ENCODE measurements around the gene CNIH1.
"Not testable (repeated sequence)": the region's sequence is repeated elsewhere in the genome, so short reads cannot be mapped to it uniquely, and the experiment has no call there.

CNIH1 gene

GRCh38 chr14:54395716-54396115, 45.5 kb downstream of the CNIH1 start:
- H3K4me2 ChIP-seq (ENCODE audit: low read depth, low read length, poor library complexity, severe bottlenecking): peak overlapping the region; percentile 70
- no peaks in the 10 kb centered on the region for H3K9me2 ChIP-seq (replicated peaks; ENCODE audit: insufficient read depth, low read length)
- H2AFZ ChIP-seq (ENCODE audit: low read depth, low read length, severe bottlenecking): no peak overlapping the region
- H3K9me3 ChIP-seq (ENCODE audit: insufficient read depth, low read length): no peaks in the 10 kb centered on the region
- no peak overlapping the region for H3K4me3 ChIP-seq (ENCODE audit: insufficient read depth, low read length, poor library complexity, severe bottlenecking)
- H3K27ac ChIP-seq (ENCODE audit: low read depth, low read length): no peak overlapping the region
- no peak overlapping the region for H3K9ac ChIP-seq (ENCODE audit: low read length)
- no peaks in the 10 kb centered on the region for H3K27me3 ChIP-seq (ENCODE audit: low read length)
- peaks cover 36% of the 10 kb centered on the region for H3K79me2 ChIP-seq (ENCODE audit: insufficient read depth, low read length)
- H4K20me1 ChIP-seq (ENCODE audit: low read depth, low read length): no peaks in the 10 kb centered on the region
- TF ChIP-seq CTCF (IDR thresholded peaks at IDR 0.05; ENCODE audit: insufficient read depth, low read length, poor library complexity, severe bottlenecking) (no peak), EZH2phosphoT487 (conservative IDR thresholded peaks at IDR 0.05; ENCODE audit: low read length) (no peak)
- peaks cover 10% of the 10 kb centered on the region; the same call in 1 of the 2 replicates for H3F3A ChIP-seq (ENCODE audit: insufficient read depth)
- H3K36me3 ChIP-seq (ENCODE audit: low read length): peaks cover 16% of the 10 kb centered on the region

GRCh38 chr14:54395284-54395683, 45.9 kb downstream of the CNIH1 start:
- TF ChIP-seq CTCF (IDR thresholded peaks at IDR 0.05; ENCODE audit: insufficient read depth, low read length, poor library complexity, severe bottlenecking): no peak
- no peak for TF ChIP-seq EZH2phosphoT487 (conservative IDR thresholded peaks at IDR 0.05; ENCODE audit: low read length)

GRCh38 chr14:54394596-54394995, 46.6 kb downstream of the CNIH1 start:
- no peak overlapping the region for H3K4me2 ChIP-seq (ENCODE audit: low read depth, low read length, poor library complexity, severe bottlenecking)
- no peak overlapping the region for H2AFZ ChIP-seq (ENCODE audit: low read depth, low read length, severe bottlenecking)
- H3K9me2 ChIP-seq (replicated peaks; ENCODE audit: insufficient read depth, low read length): no peaks in the 10 kb centered on the region
- no peaks in the 10 kb centered on the region for H3K9me3 ChIP-seq (ENCODE audit: insufficient read depth, low read length)
- H3K79me2 ChIP-seq (ENCODE audit: insufficient read depth, low read length): peaks cover 27% of the 10 kb centered on the region
- no peak for TF ChIP-seq EZH2phosphoT487 (conservative IDR thresholded peaks at IDR 0.05; ENCODE audit: low read length)
- no peak for TF ChIP-seq CTCF (IDR thresholded peaks at IDR 0.05; ENCODE audit: insufficient read depth, low read length, poor library complexity, severe bottlenecking)
- H3K36me3 ChIP-seq (ENCODE audit: low read length): peaks cover 4% of the 10 kb centered on the region; the same call in 1 of the 2 replicates
- H3K9ac ChIP-seq (ENCODE audit: low read length): no peak overlapping the region
- no peak overlapping the region for H3K4me3 ChIP-seq (ENCODE audit: insufficient read depth, low read length, poor library complexity, severe bottlenecking)
- H4K20me1 ChIP-seq (ENCODE audit: low read depth, low read length): no peaks in the 10 kb centered on the region
- peaks cover 5% of the 10 kb centered on the region; the same call in 1 of the 2 replicates for H3F3A ChIP-seq (ENCODE audit: insufficient read depth)
- H3K27me3 ChIP-seq (ENCODE audit: low read length): no peaks in the 10 kb centered on the region
- H3K27ac ChIP-seq (ENCODE audit: low read depth, low read length): no peak overlapping the region

More at GRCh38 chr14:54395284-54395683, 45.9 kb downstream of the CNIH1 start:
- Histone ChIP-seq H3K27ac (ENCODE audit: low read depth, low read length) (no peak overlapping the region), H4K20me1 (ENCODE audit: low read depth, low read length) (no peaks in the 10 kb centered on the region), H3K27me3 (ENCODE audit: low read length) (no peaks in the 10 kb centered on the region), H3K9me2 (replicated peaks; ENCODE audit: insufficient read depth, low read length) (no peaks in the 10 kb centered on the region), H3K4me2 (ENCODE audit: low read depth, low read length, poor library complexity, severe bottlenecking) (no peak overlapping the region), H3K9me3 (ENCODE audit: insufficient read depth, low read length) (no peaks in the 10 kb centered on the region), H3K36me3 (ENCODE audit: low read length) (peaks cover 11% of the 10 kb centered on the region), H3F3A (ENCODE audit: insufficient read depth) (peaks cover 10% of the 10 kb centered on the region; the same call in 1 of the 2 replicates), H3K9ac (ENCODE audit: low read length) (no peak overlapping the region), H3K79me2 (ENCODE audit: insufficient read depth, low read length) (peaks cover 32% of the 10 kb centered on the region), H3K4me3 (ENCODE audit: insufficient read depth, low read length, poor library complexity, severe bottlenecking) (no peak overlapping the region), H2AFZ (ENCODE audit: low read depth, low read length, severe bottlenecking) (no peak overlapping the region)

- H3K9me3 ChIP-seq (ENCODE audit: insufficient read depth, low read length); H3F3A ChIP-seq (ENCODE audit: insufficient read depth); H3K4me2 ChIP-seq (ENCODE audit: low read depth, low read length, poor library complexity, severe bottlenecking); H3K9me2 ChIP-seq (replicated peaks; ENCODE audit: insufficient read depth, low read length); H3K36me3 ChIP-seq (ENCODE audit: low read length); H3K4me3 ChIP-seq (ENCODE audit: insufficient read depth, low read length, poor library complexity, severe bottlenecking); H4K20me1 ChIP-seq (ENCODE audit: low read depth, low read length); H3K9ac ChIP-seq (ENCODE audit: low read length); H3K27me3 ChIP-seq (ENCODE audit: low read length); H3K27ac ChIP-seq (ENCODE audit: low read depth, low read length); H2AFZ ChIP-seq (ENCODE audit: low read depth, low read length, severe bottlenecking): not testable (repeated sequence)
- peaks cover 13% of the 10 kb centered on the region for H3K79me2 ChIP-seq (ENCODE audit: insufficient read depth, low read length)
These were observed 47.9 kb downstream of the CNIH1 start for GRCh38 chr14:54392986-54393884.

All from SU-DHL-6 (cell line).